GM18499 (cell line): ENCODE measurements around the gene IRAG1.

Experiments used
- ATAC-seq: cut with Tn5 transposase; IDR thresholded peaks from one replicate; pipeline ENCODE4 v1.9.1; 2021; ENCODE audit warnings: moderate number of reproducible peaks; ENCODE audit not compliant: insufficient read depth, unreplicated experiment

The IRAG1 gene

GRCh38 chr11:10693509-10694081, at the start of gene IRAG1:
IRAG1 (minus strand) TSS chr11:10693755; CDS start chr11:10693602, 153 bp downstream.
- no peak for ATAC-seq

- no peak for ATAC-seq
Observed at GRCh38 chr11:10742460-10743208, 49.1 kb upstream of the IRAG1 start.

- ATAC-seq, result peak; percentile 66
Observed at GRCh38 chr11:10735481-10736475, 42.2 kb upstream of the IRAG1 start.

GRCh38 chr11:10731064-10731680, 37.6 kb upstream of the IRAG1 start:
- no peak for ATAC-seq

GRCh38 chr11:10730151-10730550, 36.6 kb upstream of the IRAG1 start:
- ATAC-seq, result no peak

- ATAC-seq, result no peak
Observed at GRCh38 chr11:10728789-10729472, 35.4 kb upstream of the IRAG1 start.

GRCh38 chr11:10728154-10728553, 34.6 kb upstream of the IRAG1 start:
- ATAC-seq, result no peak

GRCh38 chr11:10727146-10727851, 33.7 kb upstream of the IRAG1 start:
- ATAC-seq, result no peak

GRCh38 chr11:10725907-10726253, 32.3 kb upstream of the IRAG1 start:
- ATAC-seq, result no peak

GRCh38 chr11:10725114-10725906, 31.8 kb upstream of the IRAG1 start:
- no peak for ATAC-seq

GRCh38 chr11:10722307-10722706, 28.8 kb upstream of the IRAG1 start:
- ATAC-seq, result no peak

- ATAC-seq, result no peak
Observed at GRCh38 chr11:10720881-10721376, 27.4 kb upstream of the IRAG1 start.

GRCh38 chr11:10719616-10720015, 26.1 kb upstream of the IRAG1 start:
- ATAC-seq, result no peak

- ATAC-seq, result no peak
Observed at GRCh38 chr11:10716543-10717259, 23.1 kb upstream of the IRAG1 start.

GRCh38 chr11:10716122-10716521, 22.6 kb upstream of the IRAG1 start:
- ATAC-seq, result no peak

GRCh38 chr11:10715571-10715970, 22.0 kb upstream of the IRAG1 start:
- no peak for ATAC-seq

- ATAC-seq, result no peak
Observed at GRCh38 chr11:10709299-10710086, 15.9 kb upstream of the IRAG1 start.
